ENCODE results near the gene CCR5. TPM values are rescaled to one million over a fixed set of nuclear protein-coding genes. Genes with fewer than 3 reads are reported as not detected.

The CCR5 gene
- total and polyA plus RNA-seq, 10 donors = 2.0 to 15.5 (median 6.8) TPM

GRCh38 chr3:46344476-46344875, 26.3 kb upstream of the CCR5 start:
- peaks cover 7 to 14% (median 10%) of the 10 kb centered on the region in 6 donors for H3K4me1 ChIP-seq
- intact Hi-C loops (cut with DNase I; ENCODE audit: low total_unique reads) = no loop called here
- TF ChIP-seq POLR2AphosphoS5 (IDR thresholded peaks at IDR 0.05) (no peak), CTCF (IDR thresholded peaks at IDR 0.05 in 8 of 11, conservative IDR thresholded peaks at IDR 0.05 in 3 of 11) (no peak), POLR2A (IDR thresholded peaks at IDR 0.05) (no peak)
- peaks cover 0 to 10% (median 9%) of the 10 kb centered on the region in 8 donors for H3K9me3 ChIP-seq
- H3K4me3 ChIP-seq = no peak overlapping the region
- 83 to 95% (median 91%) methylated on average over 4 of the region's 4 CpGs for WGBS, 5 donors
- H3K36me3 ChIP-seq = no peaks in the 10 kb centered on the region
- no peaks in the 10 kb centered on the region for H3K27me3 ChIP-seq (replicated peaks in 1 of 7)
- no peak overlapping the region for H3K27ac ChIP-seq
- no peak for DNase-seq

- Histone ChIP-seq H3K4me1 (peaks cover 16 to 57% (median 49%) of the 10 kb centered on the region in 6 donors), H3K27ac (peak overlapping the region in 7 of 8 donors; percentile 36 to 81 (median 65)), H3K36me3 (no peaks in the 10 kb centered on the region), H3K4me3 (no peak overlapping the region), H3K9me3 (no peaks in the 10 kb centered on the region), H3K27me3 (replicated peaks in 1 of 7) (no peaks in the 10 kb centered on the region)
- TF ChIP-seq POLR2AphosphoS5 (IDR thresholded peaks at IDR 0.05) (no peak), POLR2A (IDR thresholded peaks at IDR 0.05) (no peak), CTCF (IDR thresholded peaks at IDR 0.05 in 8 of 11, conservative IDR thresholded peaks at IDR 0.05 in 3 of 11) (no peak)
- WGBS, 5 donors = 74 to 82% (median 77%) methylated on average over 3 of the region's 3 CpGs
- no peak for DNase-seq
- intact Hi-C loops (cut with DNase I; ENCODE audit: low total_unique reads) = no loop called here
Measured at GRCh38 chr3:46348823-46349482, 21.8 kb upstream of the CCR5 start.

GRCh38 chr3:46349484-46350261, 21.1 kb upstream of the CCR5 start:
- H3K27me3 ChIP-seq (replicated peaks in 1 of 7) = no peaks in the 10 kb centered on the region
- H3K27ac ChIP-seq = peak overlapping the region in 7 of 8 donors; percentile 36 to 81 (median 65)
- DNase-seq = no peak
- no peaks in the 10 kb centered on the region for H3K36me3 ChIP-seq
- H3K9me3 ChIP-seq = no peaks in the 10 kb centered on the region
- no peak for TF ChIP-seq POLR2AphosphoS5 (IDR thresholded peaks at IDR 0.05)
- no peak for TF ChIP-seq POLR2A (IDR thresholded peaks at IDR 0.05)
- TF ChIP-seq CTCF (IDR thresholded peaks at IDR 0.05 in 8 of 11, conservative IDR thresholded peaks at IDR 0.05 in 3 of 11) = no peak
- intact Hi-C loops (cut with DNase I; ENCODE audit: low total_unique reads) = no loop called here
- 19 to 40% (median 24%) methylated on average over 2 of the region's 2 CpGs for WGBS, 5 donors
- H3K4me1 ChIP-seq = peaks cover 16 to 64% (median 53%) of the 10 kb centered on the region in 6 donors
- no peak overlapping the region for H3K4me3 ChIP-seq

GRCh38 chr3:46350262-46350565, 20.5 kb upstream of the CCR5 start:
- no peaks in the 10 kb centered on the region for H3K27me3 ChIP-seq (replicated peaks in 1 of 7)
- WGBS, 5 donors = 40 to 55% (median 45%) methylated on average over 1 of the region's 1 CpG
- no peak for TF ChIP-seq CTCF (IDR thresholded peaks at IDR 0.05 in 8 of 11, conservative IDR thresholded peaks at IDR 0.05 in 3 of 11)
- TF ChIP-seq POLR2A (IDR thresholded peaks at IDR 0.05) = no peak
- TF ChIP-seq POLR2AphosphoS5 (IDR thresholded peaks at IDR 0.05) = no peak
- H3K27ac ChIP-seq = peak overlapping the region in 6 of 8 donors; percentile 36 to 81 (median 66)
- no peaks in the 10 kb centered on the region for H3K36me3 ChIP-seq
- DNase-seq = no peak
- H3K4me1 ChIP-seq = peaks cover 16 to 67% (median 53%) of the 10 kb centered on the region in 6 donors
- no peak overlapping the region for H3K4me3 ChIP-seq
- no peaks in the 10 kb centered on the region for H3K9me3 ChIP-seq
- intact Hi-C loops (cut with DNase I; ENCODE audit: low total_unique reads) = no loop called here
